ENCODE results near the gene DMC1.

Gene DMC1

GRCh38 chr22:38503021-38503420 is 67.0 kb downstream of the DMC1 start:
- DNase-seq (ENCODE audit: low read depth, low spot score) = no peak

- no peak for DNase-seq (ENCODE audit: low read depth, low spot score)
These were observed 67.9 kb downstream of the DMC1 start for GRCh38 chr22:38501797-38502672.

DNA sequence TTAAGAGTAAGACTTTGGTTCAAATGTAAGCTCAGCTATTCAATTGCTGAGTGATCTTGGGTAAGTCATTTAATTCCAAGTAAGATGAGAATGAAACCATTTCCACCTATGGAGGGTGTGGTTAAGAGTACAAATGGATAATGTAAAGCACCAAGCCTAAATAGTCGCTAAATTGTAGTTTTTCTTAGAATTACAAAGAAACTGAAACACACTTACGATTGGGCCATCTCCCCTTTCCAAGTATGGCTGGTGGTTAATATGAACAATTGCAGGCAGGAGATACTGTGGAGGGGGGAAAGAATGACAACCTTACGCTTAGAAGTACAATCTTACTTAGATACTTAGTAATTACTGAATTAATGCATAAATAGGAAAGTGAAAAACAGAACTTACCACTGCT is 72.1 kb downstream of the DMC1 start:
- DNase-seq (ENCODE audit: low read depth, low spot score) = no peak

DNA sequence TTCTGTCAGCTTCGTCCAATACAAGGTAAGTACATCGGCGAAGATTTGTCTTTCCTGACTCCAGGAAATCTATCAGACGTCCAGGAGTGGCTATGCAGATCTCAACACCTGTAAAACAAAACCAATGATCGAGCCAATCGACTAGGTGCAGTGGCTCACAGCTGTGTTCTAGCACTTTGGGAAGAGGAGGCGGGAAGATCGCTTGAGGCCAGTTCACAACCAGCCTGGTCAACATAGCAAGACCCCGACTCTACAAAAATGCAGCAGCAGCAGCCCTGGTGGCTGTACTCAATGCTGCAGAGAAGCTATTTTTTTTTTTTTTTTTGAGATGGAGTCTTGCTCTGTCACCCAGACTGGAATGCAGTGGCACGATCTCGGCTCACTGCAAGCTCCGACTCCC is 75.0 kb downstream of the DMC1 start:
- DNase-seq (ENCODE audit: low read depth, low spot score) = no peak

DNA sequence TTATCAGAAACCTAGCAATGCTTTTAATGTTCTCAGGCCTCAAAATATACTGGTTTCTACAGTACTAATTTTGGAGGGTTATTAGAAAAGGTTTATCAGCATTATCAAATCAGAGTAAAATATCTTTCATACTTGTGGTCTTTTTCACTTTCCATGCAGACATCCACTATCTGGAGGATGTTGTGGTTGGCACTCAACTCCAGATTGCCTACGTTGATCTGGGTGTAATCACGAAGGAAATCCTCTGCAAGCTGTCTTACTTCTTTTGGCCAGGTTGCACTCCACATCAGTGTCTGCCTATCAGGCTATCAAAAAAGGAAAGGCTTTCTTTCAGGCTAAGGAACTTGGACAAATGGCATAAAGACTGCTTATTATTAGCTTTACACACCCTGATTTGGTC is 75.5 kb downstream of the DMC1 start:
- no peak for DNase-seq (ENCODE audit: low read depth, low spot score)

GRCh38 chr22:38491707-38492348 is 78.2 kb downstream of the DMC1 start:
- DNase-seq (ENCODE audit: low read depth, low spot score) = no peak

- no peak for DNase-seq (ENCODE audit: low read depth, low spot score)
These were observed 79.1 kb downstream of the DMC1 start for GRCh38 chr22:38490915-38491314.

GRCh38 chr22:38490475-38490874 is 79.5 kb downstream of the DMC1 start:
- DNase-seq (ENCODE audit: low read depth, low spot score) = no peak

- DNase-seq (ENCODE audit: low read depth, low spot score) = no peak
These were observed 80.3 kb downstream of the DMC1 start for GRCh38 chr22:38489561-38490145.

DNA sequence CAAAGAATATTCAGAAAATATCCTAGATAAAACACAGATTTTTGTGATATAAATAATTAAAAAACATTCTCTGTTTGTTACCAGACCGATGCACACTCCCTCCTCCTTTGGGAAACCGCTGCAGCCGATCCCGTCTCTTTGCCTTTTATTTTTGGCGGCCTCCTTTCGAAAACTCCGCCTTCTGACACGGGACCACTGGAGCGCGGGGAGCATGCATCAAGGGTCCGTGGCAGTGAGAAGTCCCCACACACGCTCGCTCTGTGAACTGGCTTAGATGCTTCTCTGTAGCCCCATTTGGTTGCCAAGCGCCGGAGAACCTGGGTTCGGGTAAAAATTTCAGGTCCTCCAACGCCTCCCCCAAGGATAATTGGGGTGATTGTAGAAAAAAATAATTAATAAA is 80.8 kb downstream of the DMC1 start:
- DNase-seq (ENCODE audit: low read depth, low spot score) = no peak

DNA sequence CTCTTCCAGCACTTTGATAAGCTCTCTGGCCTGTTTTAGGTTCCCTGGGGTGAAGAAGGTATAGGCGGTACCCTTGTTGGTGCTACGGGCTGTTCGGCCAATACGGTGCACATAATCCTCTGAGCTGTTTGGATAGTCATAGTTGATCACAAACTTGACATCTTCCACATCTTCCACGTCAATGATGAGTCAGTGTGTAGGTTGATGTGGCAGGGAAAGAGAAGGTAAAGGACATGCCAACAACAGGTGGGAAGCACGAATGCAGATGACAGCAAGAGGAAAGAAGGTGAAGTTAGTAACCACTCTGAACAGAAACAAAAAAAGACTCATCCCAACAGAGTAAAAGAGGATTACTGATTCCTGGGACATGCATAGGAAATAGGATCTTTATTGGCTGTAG is 82.0 kb downstream of the DMC1 start:
- DNase-seq (ENCODE audit: low read depth, low spot score) = no peak

GRCh38 chr22:38485783-38486182 is 84.2 kb downstream of the DMC1 start:
- no peak for DNase-seq (ENCODE audit: low read depth, low spot score)

GRCh38 chr22:38484244-38484643 is 85.7 kb downstream of the DMC1 start:
- DNase-seq (ENCODE audit: low read depth, low spot score) = no peak

DNA sequence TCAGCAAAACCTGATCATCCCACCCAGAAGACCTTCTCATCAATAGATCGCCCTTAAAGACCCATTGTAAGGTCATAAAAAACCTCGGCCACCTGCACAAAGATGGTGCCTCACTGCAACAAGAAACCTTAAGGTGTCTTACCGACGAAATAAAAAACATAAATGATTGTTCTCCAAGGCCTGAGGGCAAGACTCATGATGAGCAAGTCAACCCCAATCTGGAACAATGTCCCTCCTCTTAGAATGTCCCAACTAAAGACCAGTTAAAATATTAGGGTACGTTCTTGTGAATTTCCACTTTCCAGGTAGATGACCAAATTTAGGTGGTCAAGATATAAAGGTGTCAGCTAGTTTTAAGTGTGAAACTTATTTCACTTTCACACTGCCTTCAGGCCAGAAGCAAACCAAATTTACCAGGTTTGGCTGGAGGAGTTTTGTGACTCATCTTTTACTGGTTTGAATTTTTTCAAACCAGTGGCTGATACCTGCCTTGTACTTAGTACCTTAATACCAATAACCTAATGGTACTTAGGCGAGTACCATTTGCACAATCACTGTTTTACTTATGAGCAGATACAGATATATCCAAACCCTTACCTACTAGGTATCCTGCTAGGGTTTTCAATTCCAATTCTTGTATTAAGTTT is 87.2 kb downstream of the DMC1 start:
- no peak for DNase-seq (ENCODE audit: low read depth, low spot score)

DNA sequence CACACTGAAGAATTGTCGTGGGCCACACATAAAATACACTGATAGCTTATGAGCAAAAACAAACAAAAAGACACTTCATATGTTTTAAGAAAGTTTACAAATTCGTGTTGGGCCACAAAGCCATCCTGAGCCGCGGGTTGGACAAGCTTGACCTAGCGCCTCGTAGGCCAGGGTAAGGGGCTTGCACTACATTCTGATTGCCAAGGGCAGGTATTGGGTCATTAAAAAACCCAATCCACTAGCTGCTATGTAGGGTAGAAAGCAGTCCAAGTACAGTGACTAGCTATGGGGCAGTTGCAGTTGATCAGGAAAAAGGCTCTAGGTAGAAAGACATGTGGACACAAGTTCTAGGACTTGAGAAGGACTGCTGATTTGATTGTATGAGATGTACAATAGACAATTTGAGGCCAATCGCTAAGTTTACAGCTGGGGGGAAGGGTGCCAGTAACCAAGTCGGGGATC is 88.1 kb downstream of the DMC1 start:
- no peak for DNase-seq (ENCODE audit: low read depth, low spot score)

DNA sequence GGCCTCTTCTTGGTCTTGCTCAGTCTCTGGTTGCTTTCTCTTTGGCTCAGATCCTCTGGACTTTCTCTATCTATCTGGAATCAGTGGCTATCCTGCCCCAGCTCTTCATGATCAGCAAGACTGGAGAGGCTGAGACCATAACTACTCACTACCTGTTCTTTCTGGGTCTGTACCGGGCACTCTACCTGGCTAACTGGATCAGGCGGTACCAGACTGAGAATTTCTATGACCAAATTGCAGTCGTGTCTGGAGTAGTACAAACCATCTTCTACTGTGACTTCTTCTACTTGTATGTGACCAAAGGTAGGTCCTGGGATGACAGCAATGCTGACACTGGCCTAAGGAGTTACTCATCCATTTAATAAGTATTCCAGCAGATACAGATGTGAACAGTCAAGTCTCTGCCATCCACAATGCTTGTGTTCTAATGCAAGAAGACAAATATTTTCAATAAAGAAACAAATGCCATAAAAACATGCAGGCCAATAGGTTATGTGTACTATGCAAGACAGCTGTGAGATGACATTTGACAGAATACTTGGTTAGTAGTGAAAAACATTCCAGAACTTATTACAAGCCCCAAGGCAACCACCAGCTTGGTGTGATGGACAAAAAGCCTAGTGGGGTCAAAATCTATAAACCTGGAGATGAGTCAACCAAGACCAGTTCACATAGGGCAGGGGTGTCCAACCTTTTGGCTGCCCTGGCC is 88.7 kb downstream of the DMC1 start:
- DNase-seq (ENCODE audit: low read depth, low spot score) = no peak

- no peak for DNase-seq (ENCODE audit: low read depth, low spot score)
These were observed 90.7 kb downstream of the DMC1 start for GRCh38 chr22:38479096-38479837.

DNA sequence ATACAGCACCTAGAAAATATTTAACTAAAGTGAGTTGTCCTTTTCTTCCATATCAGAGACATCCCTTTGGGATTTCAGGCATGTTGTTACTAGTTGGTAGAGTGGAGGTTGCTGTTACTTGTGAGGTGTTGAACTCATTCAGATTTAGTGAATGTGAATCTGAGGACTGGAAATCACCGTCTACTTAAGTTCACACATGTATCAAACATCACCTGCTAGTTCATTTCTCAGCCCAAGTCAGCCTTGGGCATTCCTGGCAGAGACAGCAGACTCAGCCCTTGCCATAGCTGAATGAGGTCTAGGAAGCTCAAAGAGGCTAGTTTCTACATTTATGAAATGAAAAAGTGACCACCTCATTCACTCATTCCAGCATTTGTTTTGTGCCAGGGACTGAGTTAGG is 92.4 kb downstream of the DMC1 start:
- DNase-seq (ENCODE audit: low read depth, low spot score) = no peak

DNA sequence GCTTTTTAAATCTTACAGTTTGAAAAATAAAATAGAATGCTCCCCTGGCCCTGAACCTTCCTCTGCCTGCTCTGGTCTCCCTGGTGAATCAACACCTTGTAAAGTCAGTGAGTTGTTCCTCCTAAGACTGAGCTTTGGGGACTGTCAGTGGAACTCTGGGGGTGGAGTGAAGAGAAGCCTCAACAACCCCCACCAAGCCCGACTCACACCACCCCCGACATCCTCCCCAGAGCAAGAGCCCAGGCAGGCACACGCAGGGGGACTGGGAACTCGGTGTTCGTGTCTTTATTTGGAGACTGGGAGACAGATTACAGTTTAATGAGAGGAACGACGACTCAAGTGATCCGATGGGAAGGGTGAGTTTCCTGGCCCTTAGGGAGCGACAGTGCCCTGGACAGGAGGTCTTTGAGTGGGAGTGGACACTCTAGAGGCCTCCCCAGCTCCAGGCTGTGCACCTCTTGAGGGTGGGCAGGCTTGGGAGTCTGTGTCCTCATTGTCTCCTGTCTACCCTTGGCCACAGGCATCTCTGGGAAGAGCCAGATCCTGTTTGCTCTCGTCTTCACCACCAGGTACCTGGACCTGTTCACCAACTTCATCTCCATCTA is 95.9 kb downstream of the DMC1 start:
- no peak for DNase-seq (ENCODE audit: low read depth, low spot score)

GRCh38 chr22:38471237-38471636 is 98.7 kb downstream of the DMC1 start:
- no peak for DNase-seq (ENCODE audit: low read depth, low spot score)

Measured in activated CD4-positive, CD25-positive, alpha-beta regulatory T cell treated with anti-CD3 and anti-CD28 coated beads, Interleukin-2, amount 50 U/mL, for 16 hours (primary cell).